A549 (cell line): Measurements from ENCODE around the gene EIF3B.
"Not testable (repeated sequence)": the region's sequence is repeated elsewhere in the genome, so short reads cannot be mapped to it uniquely, and the experiment has no call there.

ENCODE experiments used
- CEBPB ChIP-seq, 2 experiments: fragments of >200 bp in 1 of 2; sonication (Bioruptor Twin) in 1 of 2; formaldehyde crosslinking in 1 of 2; IDR thresholded peaks; 2 replicates each; pipeline ENCODE4 v1.6.1; 2012 to 2016
- JUN ChIP-seq, 2 experiments: fragments of >200 bp; sonication (Bioruptor Twin); formaldehyde crosslinking; IDR thresholded peaks; 2 replicates in 1 of 2; 3 replicates in 1 of 2; pipeline ENCODE4 v1.6.1; 2016 to 2017
- POLR2AphosphoS2 ChIP-seq: conservative IDR thresholded peaks from 2 replicates; pipeline ENCODE4 v1.6.1; 2012; ENCODE audit warnings: low read length, improper control_type of control experiment, inconsistent platforms
- TF ChIP-seq, protein P1 (sequence below): fragments of >200 bp; sonication (Bioruptor Twin); formaldehyde crosslinking; IDR thresholded peaks from 3 replicates; pipeline ENCODE4 v1.5.1; 2016
- TF ChIP-seq, protein P2 (sequence below): fragments of 200-600 bp; sonication (generic); IDR thresholded peaks from 2 replicates; pipeline ENCODE4 v1.6.1; 2016; ENCODE audit warnings: antibody characterized with exemption, mild to moderate bottlenecking, moderate library complexity

DNA sequence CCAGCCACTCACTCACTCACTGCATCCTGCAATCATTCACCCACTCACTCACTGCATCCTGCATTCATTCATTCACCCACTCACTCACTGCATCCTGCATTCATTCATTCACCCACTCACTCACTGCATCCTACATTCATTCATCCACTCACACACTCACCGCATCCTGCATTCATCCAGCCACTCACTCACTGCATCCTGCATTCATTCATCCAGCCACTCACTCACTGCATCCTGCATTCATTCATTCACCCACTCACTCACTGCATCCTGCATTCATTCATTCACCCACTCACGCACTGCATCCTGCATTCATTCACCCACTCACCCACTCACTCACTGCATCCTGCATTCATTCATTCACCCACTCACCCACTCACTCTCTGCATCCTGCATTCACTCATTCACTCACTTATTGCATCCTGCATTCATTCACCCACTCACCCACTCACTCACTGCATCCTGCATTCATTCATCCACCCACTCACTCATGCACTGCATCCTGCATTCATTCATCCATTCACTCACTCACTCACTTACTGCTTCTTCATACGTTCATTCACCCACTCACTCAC is 39.6 kb upstream of the EIF3B start:
- TF ChIP-seq, protein P1, sequence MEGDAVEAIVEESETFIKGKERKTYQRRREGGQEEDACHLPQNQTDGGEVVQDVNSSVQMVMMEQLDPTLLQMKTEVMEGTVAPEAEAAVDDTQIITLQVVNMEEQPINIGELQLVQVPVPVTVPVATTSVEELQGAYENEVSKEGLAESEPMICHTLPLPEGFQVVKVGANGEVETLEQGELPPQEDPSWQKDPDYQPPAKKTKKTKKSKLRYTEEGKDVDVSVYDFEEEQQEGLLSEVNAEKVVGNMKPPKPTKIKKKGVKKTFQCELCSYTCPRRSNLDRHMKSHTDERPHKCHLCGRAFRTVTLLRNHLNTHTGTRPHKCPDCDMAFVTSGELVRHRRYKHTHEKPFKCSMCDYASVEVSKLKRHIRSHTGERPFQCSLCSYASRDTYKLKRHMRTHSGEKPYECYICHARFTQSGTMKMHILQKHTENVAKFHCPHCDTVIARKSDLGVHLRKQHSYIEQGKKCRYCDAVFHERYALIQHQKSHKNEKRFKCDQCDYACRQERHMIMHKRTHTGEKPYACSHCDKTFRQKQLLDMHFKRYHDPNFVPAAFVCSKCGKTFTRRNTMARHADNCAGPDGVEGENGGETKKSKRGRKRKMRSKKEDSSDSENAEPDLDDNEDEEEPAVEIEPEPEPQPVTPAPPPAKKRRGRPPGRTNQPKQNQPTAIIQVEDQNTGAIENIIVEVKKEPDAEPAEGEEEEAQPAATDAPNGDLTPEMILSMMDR, result not testable (repeated sequence)
- TF ChIP-seq CEBPB (IDR thresholded peaks at IDR 0.05); JUN (IDR thresholded peaks at IDR 0.05); POLR2AphosphoS2: not testable (repeated sequence)
- TF ChIP-seq, protein P2, sequence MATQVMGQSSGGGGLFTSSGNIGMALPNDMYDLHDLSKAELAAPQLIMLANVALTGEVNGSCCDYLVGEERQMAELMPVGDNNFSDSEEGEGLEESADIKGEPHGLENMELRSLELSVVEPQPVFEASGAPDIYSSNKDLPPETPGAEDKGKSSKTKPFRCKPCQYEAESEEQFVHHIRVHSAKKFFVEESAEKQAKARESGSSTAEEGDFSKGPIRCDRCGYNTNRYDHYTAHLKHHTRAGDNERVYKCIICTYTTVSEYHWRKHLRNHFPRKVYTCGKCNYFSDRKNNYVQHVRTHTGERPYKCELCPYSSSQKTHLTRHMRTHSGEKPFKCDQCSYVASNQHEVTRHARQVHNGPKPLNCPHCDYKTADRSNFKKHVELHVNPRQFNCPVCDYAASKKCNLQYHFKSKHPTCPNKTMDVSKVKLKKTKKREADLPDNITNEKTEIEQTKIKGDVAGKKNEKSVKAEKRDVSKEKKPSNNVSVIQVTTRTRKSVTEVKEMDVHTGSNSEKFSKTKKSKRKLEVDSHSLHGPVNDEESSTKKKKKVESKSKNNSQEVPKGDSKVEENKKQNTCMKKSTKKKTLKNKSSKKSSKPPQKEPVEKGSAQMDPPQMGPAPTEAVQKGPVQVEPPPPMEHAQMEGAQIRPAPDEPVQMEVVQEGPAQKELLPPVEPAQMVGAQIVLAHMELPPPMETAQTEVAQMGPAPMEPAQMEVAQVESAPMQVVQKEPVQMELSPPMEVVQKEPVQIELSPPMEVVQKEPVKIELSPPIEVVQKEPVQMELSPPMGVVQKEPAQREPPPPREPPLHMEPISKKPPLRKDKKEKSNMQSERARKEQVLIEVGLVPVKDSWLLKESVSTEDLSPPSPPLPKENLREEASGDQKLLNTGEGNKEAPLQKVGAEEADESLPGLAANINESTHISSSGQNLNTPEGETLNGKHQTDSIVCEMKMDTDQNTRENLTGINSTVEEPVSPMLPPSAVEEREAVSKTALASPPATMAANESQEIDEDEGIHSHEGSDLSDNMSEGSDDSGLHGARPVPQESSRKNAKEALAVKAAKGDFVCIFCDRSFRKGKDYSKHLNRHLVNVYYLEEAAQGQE, result not testable (repeated sequence)
